HG02610 (cell line): ENCODE data around the gene POLE3.
"Not testable (repeated sequence)": the region's sequence is repeated elsewhere in the genome, so short reads cannot be mapped to it uniquely, and the experiment has no call there.

Experiments used
- ATAC-seq: cut with Tn5 transposase; IDR thresholded peaks from one replicate; pipeline ENCODE4 v1.9.1; 2021; ENCODE audit warnings: mild to moderate bottlenecking, moderate library complexity; ENCODE audit not compliant: unreplicated experiment

POLE3 gene

GRCh38 chr9:113379094-113379828 is 31.2 kb downstream of the POLE3 start:
- not testable (repeated sequence) for ATAC-seq

- ATAC-seq: peak; percentile 83
Measured at GRCh38 chr9:113376634-113377567, 33.6 kb downstream of the POLE3 start, which contains the start of gene HDHD3. Gene HDHD3, minus strand, starts transcription at chr9:113376986. Its CDS starts 2,632 bp downstream, at chr9:113374354.

GRCh38 chr9:113375057-113376023 is 35.1 kb downstream of the POLE3 start:
- no peak for ATAC-seq

- ATAC-seq: no peak
Measured at GRCh38 chr9:113373676-113374392, 36.6 kb downstream of the POLE3 start.

- no peak for ATAC-seq
Measured at GRCh38 chr9:113373256-113373655, 37.2 kb downstream of the POLE3 start.

GRCh38 chr9:113372059-113372458 is 38.4 kb downstream of the POLE3 start:
- no peak for ATAC-seq

GRCh38 chr9:113370806-113371325 is 39.6 kb downstream of the POLE3 start:
- no peak for ATAC-seq

- no peak for ATAC-seq
Measured at GRCh38 chr9:113369855-113370140, 40.7 kb downstream of the POLE3 start.

GRCh38 chr9:113368982-113369854 is 41.3 kb downstream of the POLE3 start:
- no peak for ATAC-seq

- no peak for ATAC-seq
Measured at GRCh38 chr9:113368348-113368981, 42.0 kb downstream of the POLE3 start.

- ATAC-seq: not testable (repeated sequence)
Measured at GRCh38 chr9:113365652-113366051, 44.8 kb downstream of the POLE3 start.

- ATAC-seq: no peak
Measured at GRCh38 chr9:113364951-113365350, 45.5 kb downstream of the POLE3 start.

- no peak for ATAC-seq
Measured at GRCh38 chr9:113363336-113363735, 47.1 kb downstream of the POLE3 start.

GRCh38 chr9:113361304-113362018 is 49.0 kb downstream of the POLE3 start:
- ATAC-seq: no peak

- ATAC-seq: no peak
Measured at GRCh38 chr9:113360242-113360842, 50.1 kb downstream of the POLE3 start.

- ATAC-seq: no peak
Measured at GRCh38 chr9:113359385-113359784, 51.1 kb downstream of the POLE3 start.
